HEK293 (cell line): ENCODE measurements around the gene NCOR1.

Source experiments
- CTCF ChIA-PET: fragments of 350-600 bp; formaldehyde crosslinking; extraction: SDS; loops from one replicate; lab custom pipeline; 2021; ENCODE audit warnings: antibody characterized with exemption; lab: Yijun Ruan, JAX
- POLR2A ChIA-PET: fragments of 300-600 bp; formaldehyde crosslinking; extraction: SDS; loops from one replicate; lab custom pipeline; 2020; ENCODE audit warnings: antibody characterized with exemption, inconsistent platforms; lab: Yijun Ruan, JAX
- H3K27ac ChIP-seq: fragments of 200-500 bp; sonication (Bioruptor generic); 2 replicates; pipeline ENCODE4 v1.5.1; 2014; ENCODE audit warnings: low read depth, low read length, control low read depth, inconsistent platforms; ENCODE audit errors: extremely low read depth
- H3K36me3 ChIP-seq, 2 experiments: fragments of 200-500 bp in 1 of 2; sonication (Bioruptor generic) in 1 of 2; 1 replicate in 1 of 2; 2 replicates in 1 of 2; pipeline ENCODE4 v1.5.1; 2014 to 2017; ENCODE audit warnings: inconsistent platforms in 2 of 2, low read length in 2 of 2; ENCODE audit not compliant: control insufficient read depth in 2 of 2, insufficient read depth in 1 of 2
- H3K4me1 ChIP-seq: fragments of 200-500 bp; sonication (Bioruptor generic); 2 replicates; pipeline ENCODE4 v1.5.1; 2014; ENCODE audit warnings: mild to moderate bottlenecking, low read length, inconsistent platforms; ENCODE audit not compliant: control insufficient read depth, insufficient read depth
- H3K4me3 ChIP-seq: 2 replicates; pipeline ENCODE4 v1.5.1; 2011; ENCODE audit warnings: low read depth, mild to moderate bottlenecking, control low read depth, low read length, moderate library complexity
- H3K9me3 ChIP-seq: fragments of 200-500 bp; sonication (Bioruptor generic); 2 replicates; pipeline ENCODE4 v1.5.1; 2014; ENCODE audit warnings: low read depth, low read length, inconsistent platforms; ENCODE audit not compliant: control insufficient read depth, insufficient read depth
- AEBP2 ChIP-seq: fragments of 450-650 bp; formaldehyde crosslinking; IDR thresholded peaks from 2 replicates; pipeline ENCODE4 v1.5.1; 2016; ENCODE audit warnings: missing biosample characterization, missing genetic modification characterization, borderline replicate concordance
- KLF17 ChIP-seq: fragments of 450-650 bp; formaldehyde crosslinking; IDR thresholded peaks from 2 replicates; pipeline ENCODE4 v1.5.1; 2016; ENCODE audit warnings: missing biosample characterization, missing genetic modification characterization
- PRDM1 ChIP-seq: fragments of 450-650 bp; formaldehyde crosslinking; IDR thresholded peaks from 2 replicates; pipeline ENCODE4; 2016; ENCODE audit warnings: missing biosample characterization, missing genetic modification characterization
- PRDM6 ChIP-seq: fragments of 450-650 bp; formaldehyde crosslinking; IDR thresholded peaks from 2 replicates; pipeline ENCODE4 v1.5.1; 2017; ENCODE audit warnings: missing biosample characterization, missing genetic modification characterization
- YY1 ChIP-seq: fragments of 450-650 bp; formaldehyde crosslinking; IDR thresholded peaks from 2 replicates; pipeline ENCODE4 v1.5.1; 2018; ENCODE audit warnings: missing biosample characterization, missing genetic modification characterization
- ZBTB17 ChIP-seq: fragments of 450-650 bp; formaldehyde crosslinking; IDR thresholded peaks from 2 replicates; pipeline ENCODE4 v1.5.1; 2016; ENCODE audit warnings: missing biosample characterization, missing genetic modification characterization
- ZFP41 ChIP-seq: fragments of 450-650 bp; formaldehyde crosslinking; IDR thresholded peaks from 2 replicates; pipeline ENCODE4 v1.5.1; 2016; ENCODE audit warnings: missing biosample characterization, missing genetic modification characterization, borderline replicate concordance
- ZNF133 ChIP-seq: fragments of 450-650 bp; formaldehyde crosslinking; IDR thresholded peaks from 2 replicates; pipeline ENCODE4 v1.5.1; 2016; ENCODE audit warnings: missing biosample characterization, missing genetic modification characterization
- ZNF174 ChIP-seq: fragments of 450-650 bp; formaldehyde crosslinking; IDR thresholded peaks from 2 replicates; pipeline ENCODE4 v1.5.0; 2017; ENCODE audit warnings: missing biosample characterization, mild to moderate bottlenecking, missing genetic modification characterization
- ZNF211 ChIP-seq: fragments of 450-650 bp; formaldehyde crosslinking; IDR thresholded peaks from 2 replicates; pipeline ENCODE4 v1.5.1; 2016; ENCODE audit warnings: low read depth, missing biosample characterization, missing genetic modification characterization
- ZNF266 ChIP-seq: fragments of 450-650 bp; formaldehyde crosslinking; IDR thresholded peaks from 2 replicates; pipeline ENCODE4 v1.5.1; 2016; ENCODE audit warnings: missing biosample characterization, missing genetic modification characterization, low read depth
- TF ChIP-seq, protein P1 (sequence below): fragments of 450-650 bp; formaldehyde crosslinking; conservative IDR thresholded peaks from 2 replicates; pipeline ENCODE4 v1.5.1; 2016; ENCODE audit warnings: low read depth, missing biosample characterization, missing genetic modification characterization
- TF ChIP-seq, protein P2 (sequence below): fragments of 450-650 bp; formaldehyde crosslinking; IDR thresholded peaks from 2 replicates; pipeline ENCODE4 v1.5.1; 2016; ENCODE audit warnings: missing biosample characterization, missing genetic modification characterization

Gene NCOR1

GRCh38 chr17:16243801-16244567, 28.6 kb upstream of the NCOR1 start:
- H3K4me1 ChIP-seq, result 0 out of 2 replicates have a peak, but pooled peaks cover 3% of the 10 kb centered on the region
- ChIA-PET CTCF (interaction anchor here (0.5 kb wide), 1 partner anchor 142 kb away, joined by 3 read pairs; no protein-coding TSS in a partner anchor), POLR2A (no interaction called here)
- H3K9me3 ChIP-seq, result no peaks in the 10 kb centered on the region
- TF ChIP-seq PRDM1 (tag by site-specific recombination) (no peak), YY1 (tag by site-specific recombination) (no peak), ZFP41 (no peak), AEBP2 (no peak), ZBTB17 (no peak), ZNF266 (tag by site-specific recombination) (no peak), ZNF133 (no peak), KLF17 (tag by site-specific recombination) (no peak)
- TF ChIP-seq, protein P1, sequence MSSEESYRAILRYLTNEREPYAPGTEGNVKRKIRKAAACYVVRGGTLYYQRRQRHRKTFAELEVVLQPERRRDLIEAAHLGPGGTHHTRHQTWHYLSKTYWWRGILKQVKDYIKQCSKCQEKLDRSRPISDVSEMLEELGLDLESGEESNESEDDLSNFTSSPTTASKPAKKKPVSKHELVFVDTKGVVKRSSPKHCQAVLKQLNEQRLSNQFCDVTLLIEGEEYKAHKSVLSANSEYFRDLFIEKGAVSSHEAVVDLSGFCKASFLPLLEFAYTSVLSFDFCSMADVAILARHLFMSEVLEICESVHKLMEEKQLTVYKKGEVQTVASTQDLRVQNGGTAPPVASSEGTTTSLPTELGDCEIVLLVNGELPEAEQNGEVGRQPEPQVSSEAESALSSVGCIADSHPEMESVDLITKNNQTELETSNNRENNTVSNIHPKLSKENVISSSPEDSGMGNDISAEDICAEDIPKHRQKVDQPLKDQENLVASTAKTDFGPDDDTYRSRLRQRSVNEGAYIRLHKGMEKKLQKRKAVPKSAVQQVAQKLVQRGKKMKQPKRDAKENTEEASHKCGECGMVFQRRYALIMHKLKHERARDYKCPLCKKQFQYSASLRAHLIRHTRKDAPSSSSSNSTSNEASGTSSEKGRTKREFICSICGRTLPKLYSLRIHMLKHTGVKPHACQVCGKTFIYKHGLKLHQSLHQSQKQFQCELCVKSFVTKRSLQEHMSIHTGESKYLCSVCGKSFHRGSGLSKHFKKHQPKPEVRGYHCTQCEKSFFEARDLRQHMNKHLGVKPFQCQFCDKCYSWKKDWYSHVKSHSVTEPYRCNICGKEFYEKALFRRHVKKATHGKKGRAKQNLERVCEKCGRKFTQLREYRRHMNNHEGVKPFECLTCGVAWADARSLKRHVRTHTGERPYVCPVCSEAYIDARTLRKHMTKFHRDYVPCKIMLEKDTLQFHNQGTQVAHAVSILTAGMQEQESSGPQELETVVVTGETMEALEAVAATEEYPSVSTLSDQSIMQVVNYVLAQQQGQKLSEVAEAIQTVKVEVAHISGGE (tag by site-specific recombination), result no peak
- TF ChIP-seq, protein P2, sequence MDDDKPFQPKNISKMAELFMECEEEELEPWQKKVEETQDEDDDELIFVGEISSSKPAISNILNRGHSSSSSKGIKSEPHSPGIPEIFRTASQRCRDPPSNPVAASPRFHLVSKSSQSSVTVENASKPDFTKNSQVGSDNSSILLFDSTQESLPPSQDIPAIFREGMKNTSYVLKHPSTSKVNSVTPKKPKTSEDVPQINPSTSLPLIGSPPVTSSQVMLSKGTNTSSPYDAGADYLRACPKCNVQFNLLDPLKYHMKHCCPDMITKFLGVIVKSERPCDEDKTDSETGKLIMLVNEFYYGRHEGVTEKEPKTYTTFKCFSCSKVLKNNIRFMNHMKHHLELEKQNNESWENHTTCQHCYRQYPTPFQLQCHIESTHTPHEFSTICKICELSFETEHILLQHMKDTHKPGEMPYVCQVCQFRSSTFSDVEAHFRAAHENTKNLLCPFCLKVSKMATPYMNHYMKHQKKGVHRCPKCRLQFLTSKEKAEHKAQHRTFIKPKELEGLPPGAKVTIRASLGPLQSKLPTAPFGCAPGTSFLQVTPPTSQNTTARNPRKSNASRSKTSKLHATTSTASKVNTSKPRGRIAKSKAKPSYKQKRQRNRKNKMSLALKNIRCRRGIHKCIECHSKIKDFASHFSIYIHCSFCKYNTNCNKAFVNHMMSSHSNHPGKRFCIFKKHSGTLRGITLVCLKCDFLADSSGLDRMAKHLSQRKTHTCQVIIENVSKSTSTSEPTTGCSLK, result no peak
- H3K4me3 ChIP-seq, result no peak overlapping the region
- H3K27ac ChIP-seq, result no peak overlapping the region
- H3K36me3 ChIP-seq, result peaks cover 0 to 3% of the 10 kb centered on the region in 2 experiments; a peak in 2 of 3 replicates

DNA sequence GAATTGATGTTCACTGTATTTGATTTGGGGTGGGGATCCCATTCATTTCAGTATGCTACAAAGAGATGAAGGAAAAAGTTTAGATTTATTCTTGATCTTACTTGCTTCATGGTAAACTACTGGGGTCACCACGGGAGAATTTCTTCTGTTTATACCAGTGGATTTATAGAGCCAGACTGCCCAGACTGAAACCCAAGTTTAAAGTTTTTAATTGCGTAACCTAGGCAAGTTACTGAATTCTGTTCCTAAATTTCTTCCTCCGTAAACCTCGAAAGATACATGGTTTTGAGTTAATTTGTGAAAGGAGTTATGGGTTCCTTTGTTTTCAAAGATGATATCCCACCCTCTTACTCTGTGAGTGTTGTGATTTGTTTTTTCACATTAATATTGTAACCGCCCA, 28.1 kb upstream of the NCOR1 start:
- H3K4me3 ChIP-seq, result no peak overlapping the region
- H3K4me1 ChIP-seq, result 0 out of 2 replicates have a peak, but pooled peaks cover 3% of the 10 kb centered on the region
- no peaks in the 10 kb centered on the region; a peak in 1 of 3 replicates for H3K36me3 ChIP-seq
- H3K27ac ChIP-seq, result no peak overlapping the region
- TF ChIP-seq ZNF211 (tag by site-specific recombination), result no peak
- TF ChIP-seq ZNF174 (tag by site-specific recombination), result no peak
- 0 out of 2 replicates have a peak, but pooled peaks have one; percentile 9 for TF ChIP-seq PRDM6 (tag by site-specific recombination)
- TF ChIP-seq, all 188 proteins: peak for 1
- POLR2A ChIA-PET, result no interaction called here
- CTCF ChIA-PET, result no interaction called here
- no peaks in the 10 kb centered on the region for H3K9me3 ChIP-seq
